Measurements from ENCODE around the gene ZNF641.

ZNF641 gene

DNA sequence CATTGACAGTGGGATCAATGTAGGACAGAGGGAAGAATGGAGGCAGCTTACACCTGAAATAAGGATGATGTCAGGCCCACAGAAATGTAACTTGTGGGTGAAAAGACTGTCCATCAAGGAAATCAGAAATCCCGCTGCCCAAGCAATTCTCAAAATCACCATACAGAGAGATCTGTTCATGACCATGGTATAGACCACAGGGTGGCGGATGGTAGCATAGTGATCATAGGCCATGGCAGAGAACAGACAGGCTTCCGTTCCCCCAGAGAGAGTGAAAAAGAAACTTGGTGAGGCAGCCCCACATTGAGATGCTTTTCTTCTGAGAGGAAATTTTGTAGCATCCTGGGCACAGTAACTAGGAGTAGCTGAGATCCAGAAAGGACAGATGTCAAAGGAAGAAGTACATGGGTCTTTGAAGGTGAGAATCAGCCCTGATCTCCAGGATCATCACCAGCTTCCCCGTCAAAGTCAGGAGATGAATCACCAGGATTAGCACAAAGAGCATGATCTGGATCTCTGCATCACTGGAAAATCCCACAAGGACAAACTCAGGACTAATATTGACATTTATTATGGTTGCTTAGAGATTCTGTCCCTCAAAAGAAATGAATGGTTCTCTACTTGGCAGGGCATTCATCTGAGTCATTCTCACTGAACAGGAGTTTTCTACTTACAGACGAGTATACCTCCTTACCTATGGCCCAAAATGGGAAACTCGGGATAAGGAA is 5.5 kb upstream of the ZNF641 start:
- no peaks in the 10 kb centered on the region for H3K27me3 ChIP-seq (ENCODE audit: insufficient read depth, low read depth)
- H2AFZ ChIP-seq (ENCODE audit: low read depth) = no peak overlapping the region
- no peaks in the 10 kb centered on the region for H3K79me2 ChIP-seq (ENCODE audit: insufficient read depth, low read depth)
- H3K4me1 ChIP-seq (ENCODE audit: low read depth, poor library complexity, severe bottlenecking) = peaks cover 6% of the 10 kb centered on the region
- H4K20me1 ChIP-seq (ENCODE audit: insufficient read depth) = no peaks in the 10 kb centered on the region
- H3K36me3 ChIP-seq (ENCODE audit: insufficient read depth) = no peaks in the 10 kb centered on the region
- TF ChIP-seq, protein P1, sequence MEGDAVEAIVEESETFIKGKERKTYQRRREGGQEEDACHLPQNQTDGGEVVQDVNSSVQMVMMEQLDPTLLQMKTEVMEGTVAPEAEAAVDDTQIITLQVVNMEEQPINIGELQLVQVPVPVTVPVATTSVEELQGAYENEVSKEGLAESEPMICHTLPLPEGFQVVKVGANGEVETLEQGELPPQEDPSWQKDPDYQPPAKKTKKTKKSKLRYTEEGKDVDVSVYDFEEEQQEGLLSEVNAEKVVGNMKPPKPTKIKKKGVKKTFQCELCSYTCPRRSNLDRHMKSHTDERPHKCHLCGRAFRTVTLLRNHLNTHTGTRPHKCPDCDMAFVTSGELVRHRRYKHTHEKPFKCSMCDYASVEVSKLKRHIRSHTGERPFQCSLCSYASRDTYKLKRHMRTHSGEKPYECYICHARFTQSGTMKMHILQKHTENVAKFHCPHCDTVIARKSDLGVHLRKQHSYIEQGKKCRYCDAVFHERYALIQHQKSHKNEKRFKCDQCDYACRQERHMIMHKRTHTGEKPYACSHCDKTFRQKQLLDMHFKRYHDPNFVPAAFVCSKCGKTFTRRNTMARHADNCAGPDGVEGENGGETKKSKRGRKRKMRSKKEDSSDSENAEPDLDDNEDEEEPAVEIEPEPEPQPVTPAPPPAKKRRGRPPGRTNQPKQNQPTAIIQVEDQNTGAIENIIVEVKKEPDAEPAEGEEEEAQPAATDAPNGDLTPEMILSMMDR (conservative IDR thresholded peaks at IDR 0.05; ENCODE audit: low read depth, low read length) = no peak
- H3K4me2 ChIP-seq = no peak overlapping the region
- no peak overlapping the region for H3K27ac ChIP-seq
- no peak overlapping the region for H3K9ac ChIP-seq
- no peak overlapping the region for H3K4me3 ChIP-seq (IDR thresholded peaks at IDR 0.05; ENCODE audit: insufficient read depth, low read depth, low read length)

- H3K79me2 ChIP-seq (ENCODE audit: insufficient read depth, low read depth) = no peaks in the 10 kb centered on the region
- peaks cover 14% of the 10 kb centered on the region for H3K4me1 ChIP-seq (ENCODE audit: low read depth, poor library complexity, severe bottlenecking)
- no peaks in the 10 kb centered on the region for H3K36me3 ChIP-seq (ENCODE audit: insufficient read depth)
- H3K4me2 ChIP-seq = peak overlapping the region; percentile 67; the same call in 1 of the 2 replicates
- no peaks in the 10 kb centered on the region for H4K20me1 ChIP-seq (ENCODE audit: insufficient read depth)
- no peak overlapping the region for H3K27ac ChIP-seq
- no peak overlapping the region for H2AFZ ChIP-seq (ENCODE audit: low read depth)
- H3K9ac ChIP-seq = no peak overlapping the region
- H3K4me3 ChIP-seq (IDR thresholded peaks at IDR 0.05; ENCODE audit: insufficient read depth, low read depth, low read length) = no peak overlapping the region
- TF ChIP-seq, protein P1 (conservative IDR thresholded peaks at IDR 0.05; ENCODE audit: low read depth, low read length) = no peak
- H3K27me3 ChIP-seq (ENCODE audit: insufficient read depth, low read depth) = no peaks in the 10 kb centered on the region
These were observed 1.5 kb upstream of the ZNF641 start for GRCh38 chr12:48352157-48352760.

GRCh38 chr12:48351022-48351708 is 446 bp upstream of the ZNF641 start:
- Histone ChIP-seq H4K20me1 (ENCODE audit: insufficient read depth) (no peaks in the 10 kb centered on the region), H2AFZ (ENCODE audit: low read depth) (peak overlapping the region; percentile 93), H3K9ac (peak overlapping the region; percentile 71; the same call in 1 of the 2 replicates), H3K27me3 (ENCODE audit: insufficient read depth, low read depth) (no peaks in the 10 kb centered on the region), H3K27ac (peak overlapping the region; percentile 32; the same call in 1 of the 2 replicates), H3K36me3 (ENCODE audit: insufficient read depth) (no peaks in the 10 kb centered on the region), H3K79me2 (ENCODE audit: insufficient read depth, low read depth) (no peaks in the 10 kb centered on the region), H3K4me3 (IDR thresholded peaks at IDR 0.05; ENCODE audit: insufficient read depth, low read depth, low read length) (no peak overlapping the region), H3K4me1 (ENCODE audit: low read depth, poor library complexity, severe bottlenecking) (peaks cover 14% of the 10 kb centered on the region), H3K4me2 (peak overlapping the region; percentile 67)
- TF ChIP-seq, protein P1 (conservative IDR thresholded peaks at IDR 0.05; ENCODE audit: low read depth, low read length) = no peak

- H3K4me1 ChIP-seq (ENCODE audit: low read depth, poor library complexity, severe bottlenecking) = peaks cover 14% of the 10 kb centered on the region
- no peak overlapping the region for H2AFZ ChIP-seq (ENCODE audit: low read depth)
- no peaks in the 10 kb centered on the region for H4K20me1 ChIP-seq (ENCODE audit: insufficient read depth)
- peak overlapping the region; percentile 71; the same call in 1 of the 2 replicates for H3K9ac ChIP-seq
- H3K27ac ChIP-seq = no peak overlapping the region
- H3K4me3 ChIP-seq (IDR thresholded peaks at IDR 0.05; ENCODE audit: insufficient read depth, low read depth, low read length) = no peak overlapping the region
- H3K4me2 ChIP-seq = peak overlapping the region; percentile 79
- H3K79me2 ChIP-seq (ENCODE audit: insufficient read depth, low read depth) = no peaks in the 10 kb centered on the region
- no peaks in the 10 kb centered on the region for H3K36me3 ChIP-seq (ENCODE audit: insufficient read depth)
- TF ChIP-seq, protein P1 (conservative IDR thresholded peaks at IDR 0.05; ENCODE audit: low read depth, low read length) = no peak
- H3K27me3 ChIP-seq (ENCODE audit: insufficient read depth, low read depth) = no peaks in the 10 kb centered on the region
These were observed 1.2 kb downstream of the ZNF641 start for GRCh38 chr12:48349471-48349870.

Data from KMS-11 (cell line).